GM18499 (cell line): ENCODE data around the gene CBLL1.

Experiments
- ATAC-seq: cut with Tn5 transposase; IDR thresholded peaks from one replicate; pipeline ENCODE4 v1.9.1; 2021; ENCODE audit warnings: moderate number of reproducible peaks; ENCODE audit not compliant: insufficient read depth, unreplicated experiment

The CBLL1 gene

GRCh38 chr7:107809179-107809578, 65.2 kb downstream of the CBLL1 start:
- ATAC-seq, result no peak

- ATAC-seq, result no peak
Observed at GRCh38 chr7:107810626-107811025, 66.7 kb downstream of the CBLL1 start.
